SJCRH30 (cell line): ENCODE data around the gene C15orf39. TPM values are rescaled to one million over a fixed set of nuclear protein-coding genes. Genes with fewer than 3 reads are reported as not detected.
"Not testable (repeated sequence)": the region's sequence is repeated elsewhere in the genome, so short reads cannot be mapped to it uniquely, and the experiment has no call there.

Experiments used
- DNase-seq, 2 experiments: peaks; one replicate each; pipeline ENCODE4 v3.0.0-alpha.2; 2015 to 2020
- H3K27ac ChIP-seq: fragments of 250-450 bp; sonication (Bioruptor Pico); 2 replicates; pipeline ENCODE4 v1.5.1; 2020; ENCODE audit warnings: mild to moderate bottlenecking, moderate library complexity
- H3K27me3 ChIP-seq: fragments of 250-450 bp; sonication (Bioruptor Pico); 2 replicates; pipeline ENCODE4 v1.5.1; 2020; ENCODE audit warnings: mild to moderate bottlenecking, moderate library complexity
- H3K36me3 ChIP-seq: fragments of 250-450 bp; sonication (Bioruptor Pico); 2 replicates; pipeline ENCODE4 v1.5.1; 2020; ENCODE audit warnings: mild to moderate bottlenecking, moderate library complexity
- H3K4me1 ChIP-seq: fragments of 250-450 bp; sonication (Bioruptor Pico); 2 replicates; pipeline ENCODE4 v1.5.1; 2020; ENCODE audit warnings: mild to moderate bottlenecking, moderate library complexity
- H3K4me3 ChIP-seq: fragments of 250-450 bp; sonication (Bioruptor Pico); 2 replicates; pipeline ENCODE4 v1.5.1; 2020; ENCODE audit warnings: mild to moderate bottlenecking, moderate library complexity
- H3K9me3 ChIP-seq: fragments of 250-450 bp; sonication (Bioruptor Pico); replicated peaks from 2 replicates; pipeline ENCODE4 v1.5.1; 2020; ENCODE audit warnings: mild to moderate bottlenecking, moderate library complexity
- total RNA-seq: library from RNA; depleted of rRNA; stranded (reverse); fragments of >200 nt; shearing (Covaris generic); gene quantifications from 2 replicates; pipeline ENCODE4 v1.2.3, GENCODE V29; 2014

The C15orf39 gene
- total RNA-seq, 1 experiment from 2014 or later, result 21.1 TPM

DNA sequence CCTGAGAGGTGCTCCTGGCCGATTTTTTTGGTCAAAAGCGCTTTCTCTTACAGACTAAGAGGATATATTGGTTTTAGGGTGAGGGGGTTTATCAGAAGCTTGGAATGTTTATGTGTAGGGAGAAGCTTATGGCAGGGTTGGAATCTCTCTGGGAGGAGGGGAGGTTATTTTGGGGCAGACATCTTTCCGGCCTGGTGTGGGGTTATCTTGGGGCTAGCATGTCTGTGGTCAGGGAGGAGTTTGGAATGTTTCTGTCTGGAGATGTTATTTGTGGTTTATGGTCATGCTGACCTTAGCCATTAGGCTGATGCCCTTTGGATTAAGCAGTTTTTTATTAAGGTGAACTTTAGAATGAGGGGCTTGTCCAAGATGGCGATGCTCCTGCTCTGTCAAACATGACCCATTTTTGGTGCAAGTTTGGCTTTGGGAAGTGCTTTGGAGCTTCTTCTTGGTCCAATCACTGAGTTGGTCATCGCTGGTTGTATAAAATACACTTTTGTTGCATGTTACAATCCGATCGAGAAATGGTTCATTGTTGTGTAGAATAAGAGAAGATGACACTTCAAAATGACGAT is 35.1 kb upstream of the C15orf39 start:
- H3K27ac ChIP-seq, H3K4me3 ChIP-seq, H3K27me3 ChIP-seq, H3K4me1 ChIP-seq, DNase-seq, H3K36me3 ChIP-seq: not testable (repeated sequence)
- H3K9me3 ChIP-seq, result peaks cover 14% of the 10 kb centered on the region; the same call in 1 of the 2 replicates

DNA sequence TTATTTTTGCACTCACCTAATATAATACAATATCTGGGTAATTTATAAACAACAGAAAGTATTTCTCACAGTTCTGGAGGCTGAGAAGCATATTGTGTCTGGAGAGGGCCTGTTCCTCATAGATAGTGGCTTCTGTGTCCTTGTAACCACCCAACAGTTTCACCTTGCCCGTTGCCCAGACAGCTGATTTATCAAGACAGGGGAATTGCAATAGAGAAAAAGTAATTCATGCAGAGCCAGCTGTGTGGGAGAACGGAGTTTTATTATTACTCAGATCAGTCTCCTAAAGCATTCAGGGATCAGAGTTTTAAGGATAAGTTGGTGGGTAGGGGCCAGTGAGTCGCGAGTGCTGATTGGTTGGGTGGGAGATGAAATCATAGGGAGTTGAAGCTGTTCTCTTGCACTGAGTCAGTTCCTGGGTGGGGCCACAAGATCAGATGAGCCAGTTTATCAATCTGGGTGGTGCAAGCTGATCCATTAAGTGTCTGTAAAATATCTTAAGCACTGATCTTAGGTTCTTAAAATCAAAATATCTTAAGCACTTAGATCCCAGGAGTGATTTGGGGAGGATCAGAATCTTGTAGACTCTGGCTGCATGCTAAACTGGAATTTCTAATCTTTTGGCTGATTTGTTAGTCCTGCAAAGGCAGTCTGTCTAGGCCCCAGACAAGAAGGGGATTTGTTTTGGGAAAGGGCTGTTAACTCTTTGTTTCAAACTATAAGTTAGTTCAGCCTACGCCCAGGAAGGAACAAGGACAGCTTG is 33.9 kb upstream of the C15orf39 start:
- Histone ChIP-seq H3K4me3 (no peak overlapping the region), H3K27me3 (no peaks in the 10 kb centered on the region), H3K27ac (no peak overlapping the region), H3K4me1 (0 out of 2 replicates have a peak, but pooled peaks cover 3% of the 10 kb centered on the region), H3K36me3 (no peaks in the 10 kb centered on the region), H3K9me3 (peaks cover 14% of the 10 kb centered on the region; the same call in 1 of the 2 replicates)
- DNase-seq, result no peak

DNA sequence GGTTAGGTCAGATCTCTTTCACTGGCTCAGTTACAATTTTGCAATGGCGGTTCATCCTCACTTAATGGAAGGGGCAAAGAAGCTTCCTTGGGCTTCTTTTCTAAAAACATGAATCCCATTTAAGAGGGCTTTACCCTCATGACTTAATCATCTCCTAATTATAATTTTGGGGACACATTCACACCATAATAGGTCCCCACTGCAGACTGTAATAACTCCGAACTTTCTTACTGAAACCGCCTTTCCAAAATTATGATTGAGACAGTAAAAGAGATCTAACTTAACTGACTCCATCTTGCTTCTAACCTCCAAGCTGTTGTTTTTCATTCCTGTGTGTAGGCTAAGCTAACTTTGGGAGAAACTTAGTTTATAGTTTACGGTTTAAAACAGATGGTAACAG is 33.3 kb upstream of the C15orf39 start:
- no peaks in the 10 kb centered on the region for H3K36me3 ChIP-seq
- peaks cover 14% of the 10 kb centered on the region; the same call in 1 of the 2 replicates for H3K9me3 ChIP-seq
- no peak overlapping the region for H3K27ac ChIP-seq
- no peak overlapping the region for H3K4me3 ChIP-seq
- 0 out of 2 replicates have a peak, but pooled peaks cover 3% of the 10 kb centered on the region for H3K4me1 ChIP-seq
- no peak for DNase-seq
- no peaks in the 10 kb centered on the region for H3K27me3 ChIP-seq

- Histone ChIP-seq H3K4me1 (0 out of 2 replicates have a peak, but pooled peaks cover 3% of the 10 kb centered on the region), H3K27ac (no peak overlapping the region)
- DNase-seq, result no peak
Measured at GRCh38 chr15:75170203-75170602, 31.5 kb upstream of the C15orf39 start.

GRCh38 chr15:75170711-75171341 is 30.9 kb upstream of the C15orf39 start:
- no peaks in the 10 kb centered on the region for H3K27me3 ChIP-seq
- no peaks in the 10 kb centered on the region for H3K36me3 ChIP-seq
- DNase-seq, result no peak
- peaks cover 12% of the 10 kb centered on the region; the same call in 1 of the 2 replicates for H3K9me3 ChIP-seq
- no peak overlapping the region for H3K4me3 ChIP-seq
- no peak overlapping the region for H3K27ac ChIP-seq
- H3K4me1 ChIP-seq, result 0 out of 2 replicates have a peak, but pooled peaks cover 3% of the 10 kb centered on the region

More at GRCh38 chr15:75170203-75170602, 31.5 kb upstream of the C15orf39 start:
- Histone ChIP-seq H3K9me3 (peaks cover 14% of the 10 kb centered on the region; the same call in 1 of the 2 replicates), H3K4me3 (no peak overlapping the region), H3K27me3 (no peaks in the 10 kb centered on the region), H3K36me3 (no peaks in the 10 kb centered on the region)

- Histone ChIP-seq H3K36me3 (no peaks in the 10 kb centered on the region), H3K4me3 (no peak overlapping the region), H3K9me3 (peaks cover 10% of the 10 kb centered on the region; the same call in 1 of the 2 replicates), H3K4me1 (0 out of 2 replicates have a peak, but pooled peaks cover 3% of the 10 kb centered on the region), H3K27ac (no peak overlapping the region), H3K27me3 (no peaks in the 10 kb centered on the region)
- DNase-seq, result no peak
Measured at GRCh38 chr15:75171408-75171807, 30.3 kb upstream of the C15orf39 start.

DNA sequence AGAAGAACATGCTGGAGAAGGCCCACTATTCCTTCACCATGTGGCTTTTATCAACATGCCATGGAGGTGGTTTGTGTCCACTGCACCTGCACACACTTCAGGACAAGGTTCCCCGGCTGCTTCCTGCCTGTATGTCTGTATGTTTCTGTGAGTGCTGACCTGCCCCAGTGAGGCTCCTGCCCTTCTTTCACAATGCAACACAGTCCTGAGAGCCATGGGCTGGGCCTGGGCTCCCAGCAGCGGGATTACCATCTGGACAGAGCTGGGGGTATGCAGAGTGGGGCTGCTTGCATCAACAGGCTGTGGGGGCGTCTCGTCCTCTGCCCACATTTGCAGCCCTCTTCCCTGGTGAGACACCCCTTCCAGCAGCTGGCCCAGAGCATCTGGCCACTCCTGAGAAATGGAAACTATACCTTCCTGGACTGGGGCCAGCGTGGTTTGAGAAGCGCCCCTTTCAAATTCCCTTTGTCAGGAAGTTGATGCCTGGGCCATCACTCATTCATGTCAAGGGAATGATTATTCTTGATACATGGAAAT is 29.3 kb upstream of the C15orf39 start:
- H3K9me3 ChIP-seq, result 0 out of 2 replicates have a peak, but pooled peaks cover 3% of the 10 kb centered on the region
- H3K4me1 ChIP-seq, result peaks cover 5% of the 10 kb centered on the region
- H3K27me3 ChIP-seq, result no peaks in the 10 kb centered on the region
- no peak for DNase-seq
- no peak overlapping the region for H3K4me3 ChIP-seq
- no peak overlapping the region for H3K27ac ChIP-seq
- H3K36me3 ChIP-seq, result no peaks in the 10 kb centered on the region

GRCh38 chr15:75174102-75174501 is 27.6 kb upstream of the C15orf39 start:
- Histone ChIP-seq H3K4me3 (no peak overlapping the region), H3K9me3 (no peaks in the 10 kb centered on the region), H3K27me3 (no peaks in the 10 kb centered on the region), H3K27ac (no peak overlapping the region), H3K4me1 (peaks cover 12% of the 10 kb centered on the region), H3K36me3 (no peaks in the 10 kb centered on the region)
- no peak for DNase-seq

DNA sequence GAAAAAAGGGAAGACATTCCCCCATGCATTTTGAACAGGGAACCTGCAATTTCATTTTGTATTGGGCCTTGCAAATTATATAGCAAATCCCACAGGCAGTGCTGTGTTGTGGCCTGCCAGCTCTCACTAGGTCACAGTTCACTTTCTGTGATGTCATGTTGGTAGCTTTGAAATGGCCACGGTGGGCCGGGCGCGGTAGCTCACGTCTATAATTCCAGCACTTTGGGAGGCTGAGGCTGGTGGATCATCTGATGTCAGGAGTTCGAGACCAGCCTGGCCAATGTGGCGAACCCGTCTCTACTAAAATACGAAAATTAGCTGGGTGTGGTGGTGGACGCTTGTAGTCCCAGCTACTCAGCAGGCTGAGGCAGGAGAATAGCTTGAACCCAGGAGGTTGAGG is 27.0 kb upstream of the C15orf39 start:
- DNase-seq, result no peak
- no peaks in the 10 kb centered on the region for H3K27me3 ChIP-seq

DNA sequence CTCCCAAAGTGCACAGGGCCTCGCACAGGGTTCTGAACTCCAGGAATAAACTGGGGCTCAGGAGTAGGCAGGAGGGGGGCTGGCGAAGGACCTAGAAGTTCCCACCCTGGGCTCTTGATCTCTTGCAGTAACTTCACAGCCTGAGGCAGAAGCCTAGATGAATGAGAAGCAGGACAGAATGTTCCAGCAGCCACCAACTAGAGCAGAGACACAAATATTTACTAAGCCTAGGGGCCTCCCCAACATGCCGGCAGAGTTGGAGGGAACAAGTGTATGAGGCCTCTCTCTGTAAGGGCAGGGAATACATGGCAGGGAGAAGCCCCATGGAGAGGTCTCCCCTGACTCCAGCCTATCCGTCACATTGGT is 25.3 kb upstream of the C15orf39 start:
- DNase-seq, result no peak
- peaks cover 26% of the 10 kb centered on the region for H3K4me1 ChIP-seq
- no peak overlapping the region for H3K4me3 ChIP-seq
- no peaks in the 10 kb centered on the region for H3K9me3 ChIP-seq
- H3K27me3 ChIP-seq, result no peaks in the 10 kb centered on the region
- no peaks in the 10 kb centered on the region for H3K36me3 ChIP-seq
- no peak overlapping the region for H3K27ac ChIP-seq

More for the DNA sequence above, 27.0 kb upstream of the C15orf39 start:
- H3K4me3 ChIP-seq, result no peak overlapping the region
- peaks cover 13% of the 10 kb centered on the region for H3K4me1 ChIP-seq
- no peaks in the 10 kb centered on the region for H3K36me3 ChIP-seq
- H3K27ac ChIP-seq, result no peak overlapping the region
- H3K9me3 ChIP-seq, result no peaks in the 10 kb centered on the region

DNA sequence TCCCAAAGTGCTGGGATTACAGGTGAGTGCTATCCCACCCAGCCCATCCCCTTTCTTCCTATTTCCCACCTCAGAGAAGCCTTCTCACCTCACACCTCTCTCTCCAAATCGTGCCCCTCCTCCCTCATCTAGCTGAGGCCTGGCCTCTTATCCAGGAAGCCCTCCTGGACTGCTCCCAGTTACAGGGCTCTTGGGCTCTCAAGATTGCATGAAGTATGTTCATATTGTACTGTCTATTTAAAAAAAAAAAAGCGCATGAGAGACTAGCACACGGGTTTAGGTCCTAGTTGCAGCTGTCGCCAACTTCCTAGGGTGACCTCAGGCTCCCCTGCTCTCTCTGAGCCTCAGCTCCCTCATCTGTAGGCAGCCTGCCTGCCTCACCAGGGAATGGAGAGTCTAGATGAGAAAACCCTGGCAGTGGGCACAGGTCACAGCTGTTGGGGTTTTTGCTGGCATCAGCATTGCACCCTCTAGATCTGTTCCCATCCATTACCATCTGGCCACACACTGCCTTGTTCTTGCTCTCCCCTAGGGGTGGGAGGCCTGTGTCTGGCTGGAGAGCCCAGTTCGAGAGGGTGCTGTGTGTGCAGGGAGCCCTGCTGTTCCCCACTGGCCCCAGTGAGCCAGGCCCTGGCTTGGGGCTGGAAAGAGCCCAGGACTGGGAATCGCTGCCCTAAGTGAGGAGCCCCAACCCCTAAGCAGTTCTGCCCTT is 24.2 kb upstream of the C15orf39 start:
- H3K36me3 ChIP-seq, result no peaks in the 10 kb centered on the region
- peaks cover 37% of the 10 kb centered on the region for H3K4me1 ChIP-seq
- peak; percentile 84 to 93 for DNase-seq
- H3K27ac ChIP-seq, result peak overlapping the region; percentile 43
- no peak overlapping the region for H3K4me3 ChIP-seq
- H3K9me3 ChIP-seq, result no peaks in the 10 kb centered on the region
- no peaks in the 10 kb centered on the region for H3K27me3 ChIP-seq

- peaks cover 41% of the 10 kb centered on the region for H3K4me1 ChIP-seq
- no peaks in the 10 kb centered on the region for H3K36me3 ChIP-seq
- H3K27ac ChIP-seq, result peak overlapping the region; percentile 43
- no peaks in the 10 kb centered on the region for H3K27me3 ChIP-seq
- no peak for DNase-seq
- no peaks in the 10 kb centered on the region for H3K9me3 ChIP-seq
- peak overlapping the region; percentile 28 for H3K4me3 ChIP-seq
Measured at GRCh38 chr15:75178171-75178937, 23.3 kb upstream of the C15orf39 start.

DNA sequence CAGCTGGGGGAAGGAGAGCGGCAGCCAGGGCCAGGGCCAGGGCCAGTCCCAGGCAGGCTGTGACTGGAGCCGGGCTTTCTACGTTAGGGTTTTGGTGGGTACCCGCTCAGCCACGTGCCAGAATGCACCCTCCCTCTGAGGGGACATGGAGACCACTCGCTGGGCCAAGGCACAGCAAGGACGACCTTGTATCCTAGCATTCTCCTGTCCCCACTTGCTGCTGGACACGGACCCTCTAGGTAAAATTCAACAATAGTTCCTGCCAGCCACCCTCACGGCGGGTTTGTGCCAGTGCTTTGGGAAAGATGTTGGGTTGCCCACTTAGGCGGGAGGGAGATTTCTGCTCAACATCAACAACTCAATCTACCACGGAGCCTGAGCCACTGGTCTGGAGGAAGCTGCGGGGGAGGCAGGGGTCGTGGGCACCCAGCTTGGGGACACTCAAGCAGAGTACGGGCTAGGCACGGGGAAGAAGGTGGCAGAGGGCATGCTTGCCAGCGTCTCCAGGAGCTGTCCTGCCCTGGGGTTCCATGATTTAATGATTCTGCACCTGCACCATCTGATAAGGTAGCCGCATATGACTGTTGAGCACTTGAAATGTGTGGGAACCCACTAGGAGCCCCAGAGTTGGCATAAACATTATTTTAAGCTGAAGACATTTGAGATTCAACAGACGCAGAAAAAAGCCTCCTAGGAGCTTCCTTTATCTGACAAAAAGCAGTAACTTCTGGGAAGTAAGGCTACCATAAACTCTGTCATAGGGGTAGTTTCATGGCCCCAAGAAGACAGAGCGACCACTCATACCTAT is 22.5 kb upstream of the C15orf39 start:
- Histone ChIP-seq H3K4me3 (peak overlapping the region; percentile 28), H3K27me3 (no peaks in the 10 kb centered on the region), H3K4me1 (peaks cover 41% of the 10 kb centered on the region), H3K36me3 (no peaks in the 10 kb centered on the region), H3K27ac (no peak overlapping the region), H3K9me3 (no peaks in the 10 kb centered on the region)
- no peak for DNase-seq
